Heart left ventricle (tissue), 16 donors: Measurements from ENCODE around the gene CDH13. TPM values are rescaled to one million over a fixed set of nuclear protein-coding genes. Genes with fewer than 3 reads are reported as not detected.
A peak's percentile ranks its signal among the peaks of the same experiment; 100 is the strongest.

Experiments used
- ATAC-seq, 4 donors: fragments of 200-7000 bp; cut with Tn5 transposase; one replicate each; pipeline ENCODE4 v1.9.1; 2020 to 2022; ENCODE audit warnings: moderate library complexity in 4 of 4, mild to moderate bottlenecking in 3 of 4, moderate number of reproducible peaks in 1 of 4
- DNase-seq, 5 donors: peaks; one replicate each; pipeline ENCODE4 v3.0.0-alpha.2; 2020
- H3K27ac ChIP-seq, 12 donors: fragments of 200-600 bp; sonication (generic) in 4 of 12; one replicate each; pipeline versions ENCODE4 v1.5.0 to v1.8.0; 2016 to 2022; ENCODE audit warnings: mild to moderate bottlenecking in 2 of 12
- H3K27me3 ChIP-seq, 9 donors: fragments of 200-600 bp; sonication (generic) in 2 of 9; one replicate each; pipeline versions ENCODE4 v1.5.1 to v1.8.0; 2016 to 2022; ENCODE audit warnings: mild to moderate bottlenecking in 3 of 9
- H3K36me3 ChIP-seq, 9 donors: fragments of 200-600 bp; sonication (generic) in 2 of 9; one replicate each; pipeline versions ENCODE4 v1.5.0 to v1.8.0; 2018 to 2022; ENCODE audit warnings: mild to moderate bottlenecking in 2 of 9
- H3K4me1 ChIP-seq, 12 donors: fragments of 200-600 bp; sonication (generic) in 4 of 12; one replicate each; pipeline versions ENCODE4 v1.5.0 to v1.8.0; 2016 to 2022; ENCODE audit warnings: mild to moderate bottlenecking in 3 of 12
- H3K4me3 ChIP-seq, 12 donors: fragments of 200-600 bp; sonication (generic) in 4 of 12; one replicate each; pipeline versions ENCODE4 v1.5.0 to v1.8.0; 2017 to 2022; ENCODE audit warnings: mild to moderate bottlenecking in 9 of 12, moderate library complexity in 4 of 12
- H3K9me3 ChIP-seq, 12 donors: fragments of 200-600 bp; sonication (generic) in 4 of 12; one replicate each; pipeline versions ENCODE4 v1.5.0 to v1.8.0; 2016 to 2022; ENCODE audit warnings: mild to moderate bottlenecking in 1 of 12
- POLR2A ChIP-seq, 2 donors: fragments of 450-650 bp; IDR thresholded peaks; one replicate each; pipeline ENCODE4 v1.6.1; 2017; ENCODE audit warnings: antibody characterized with exemption in 2 of 2, mild to moderate bottlenecking in 2 of 2, moderate library complexity in 2 of 2
- WGBS, 4 donors: extraction: QIAGEN DNeasy Blood & Tissue Kit in 2 of 4; methylation state at CpG; one replicate each; pipeline versions ENCODE4 v1.1.5 to v1.1.7; 2013 to 2018; 5-methylcytosine and 5-hydroxymethylcytosine counted together
- intact Hi-C, 10 donors: fragments of 100-400 bp; cut with DNase I; formaldehyde crosslinking; loops; one replicate each; pipeline versions ENCODE4 v1.11.1 to v1.14.2; 2022
- polyA plus RNA-seq, 2 donors: library from polyadenylated mRNA; stranded (reverse); fragments of 200-250 nt; gene quantifications; one replicate each; pipeline ENCODE4 v1.2.3, GENCODE V29; 2013
- total RNA-seq, 9 donors: library from RNA; depleted of rRNA in 2 of 9; stranded (reverse); fragments of >200 nt in 2 of 9; fragmentation: NEBNext Ultra II Directional in 3 of 9; extraction: Animal tissue kit (Norgen Biotek cat#: 25700) in 3 of 9; gene quantifications; one replicate each; pipeline versions ENCODE4 v1.1.0 to v1.2.4, GENCODE V29; 2016 to 2023
- TF ChIP-seq, protein P1 (sequence below), 12 donors: fragments of 200-600 bp; sonication (generic) in 4 of 12; IDR thresholded peaks; one replicate each; pipeline versions ENCODE4 v1.5.0 to v1.8.0; 2018 to 2022; ENCODE audit warnings: antibody characterized with exemption in 12 of 12, mild to moderate bottlenecking in 5 of 12
- donor health status: ischemic (EF 13 %, LVEDD 7.1; RV severe dilation, severe dysfunction).
- donor health status: healthy with polysubstance abuse.
- donor health status: DM: no; HTN: yes; CAD: no.
- donor health status: DM: no; HTN: no; CAD: no.
- donor health status: ischemic (EF 25% LVEDD 6.9; RV normal size, moderate dysfunction).
- donor health status: ischemic (EF 25% LVEDD 5.7; RV mildly dilated, moderate dysfunction).
- donor health status: healthy.
- donor health status: DM: yes; HTN: yes; CAD: no.
- donor health status: ischemic (EF 35%, LVEDD 5.7; RV mildly dilated, moderate dysfunction).
- donor health status: nonischemic (EF 11% LVEDD 7.7; RV severe dilation, severe dysfunction).
- donor health status: DM: yes; HTN: yes; CAD: no.
- donor health status: PGD.
- donor health status: ischemic (EF 29% LVEDD 5.4; RV normal size, mild dysfunction).
- donor health status: nonischemic (EF 23%, LVEDD 6.1; RV moderate dilation, normal function).

Gene CDH13
- total and polyA plus RNA-seq, 11 donors, result 15.0 to 172 (median 137) TPM

GRCh38 chr16:82603784-82604411 is 22.9 kb upstream of the CDH13 start:
- peak; percentile 45 to 67 (median 52) for DNase-seq
- Histone ChIP-seq H3K27ac (no peak overlapping the region), H3K27me3 (no peaks in the 10 kb centered on the region), H3K4me3 (no peak overlapping the region), H3K36me3 (no peaks in the 10 kb centered on the region), H3K9me3 (peaks cover 0 to 6% (median 0%) of the 10 kb centered on the region in 12 donors), H3K4me1 (peaks cover 0 to 6% (median 0%) of the 10 kb centered on the region in 12 donors)
- 16 to 30% (median 24%) methylated on average over 5 of the region's 5 CpGs for WGBS, 4 donors
- TF ChIP-seq, protein P1, sequence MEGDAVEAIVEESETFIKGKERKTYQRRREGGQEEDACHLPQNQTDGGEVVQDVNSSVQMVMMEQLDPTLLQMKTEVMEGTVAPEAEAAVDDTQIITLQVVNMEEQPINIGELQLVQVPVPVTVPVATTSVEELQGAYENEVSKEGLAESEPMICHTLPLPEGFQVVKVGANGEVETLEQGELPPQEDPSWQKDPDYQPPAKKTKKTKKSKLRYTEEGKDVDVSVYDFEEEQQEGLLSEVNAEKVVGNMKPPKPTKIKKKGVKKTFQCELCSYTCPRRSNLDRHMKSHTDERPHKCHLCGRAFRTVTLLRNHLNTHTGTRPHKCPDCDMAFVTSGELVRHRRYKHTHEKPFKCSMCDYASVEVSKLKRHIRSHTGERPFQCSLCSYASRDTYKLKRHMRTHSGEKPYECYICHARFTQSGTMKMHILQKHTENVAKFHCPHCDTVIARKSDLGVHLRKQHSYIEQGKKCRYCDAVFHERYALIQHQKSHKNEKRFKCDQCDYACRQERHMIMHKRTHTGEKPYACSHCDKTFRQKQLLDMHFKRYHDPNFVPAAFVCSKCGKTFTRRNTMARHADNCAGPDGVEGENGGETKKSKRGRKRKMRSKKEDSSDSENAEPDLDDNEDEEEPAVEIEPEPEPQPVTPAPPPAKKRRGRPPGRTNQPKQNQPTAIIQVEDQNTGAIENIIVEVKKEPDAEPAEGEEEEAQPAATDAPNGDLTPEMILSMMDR (IDR thresholded peaks at IDR 0.05), result peak; percentile 45 to 83 (median 74)
- TF ChIP-seq POLR2A (IDR thresholded peaks at IDR 0.05), result no peak
- intact Hi-C loops, result loop anchor here in 8 of 10 donors (5.0 to 10.0 kb wide), 8 partner anchors 461 to 843 kb away; no protein-coding TSS in a partner anchor
- ATAC-seq, result peak; percentile 56 to 93 (median 84)

GRCh38 chr16:82605076-82605475 is 21.7 kb upstream of the CDH13 start:
- peaks cover 0 to 7% (median 0%) of the 10 kb centered on the region in 12 donors for H3K4me1 ChIP-seq
- intact Hi-C loops, result loop anchor here in 7 of 10 donors (10.0 kb wide), 5 partner anchors 460 to 840 kb away; no protein-coding TSS in a partner anchor
- 91 to 95% (median 93%) methylated on average over 8 of the region's 8 CpGs for WGBS, 4 donors

DNA sequence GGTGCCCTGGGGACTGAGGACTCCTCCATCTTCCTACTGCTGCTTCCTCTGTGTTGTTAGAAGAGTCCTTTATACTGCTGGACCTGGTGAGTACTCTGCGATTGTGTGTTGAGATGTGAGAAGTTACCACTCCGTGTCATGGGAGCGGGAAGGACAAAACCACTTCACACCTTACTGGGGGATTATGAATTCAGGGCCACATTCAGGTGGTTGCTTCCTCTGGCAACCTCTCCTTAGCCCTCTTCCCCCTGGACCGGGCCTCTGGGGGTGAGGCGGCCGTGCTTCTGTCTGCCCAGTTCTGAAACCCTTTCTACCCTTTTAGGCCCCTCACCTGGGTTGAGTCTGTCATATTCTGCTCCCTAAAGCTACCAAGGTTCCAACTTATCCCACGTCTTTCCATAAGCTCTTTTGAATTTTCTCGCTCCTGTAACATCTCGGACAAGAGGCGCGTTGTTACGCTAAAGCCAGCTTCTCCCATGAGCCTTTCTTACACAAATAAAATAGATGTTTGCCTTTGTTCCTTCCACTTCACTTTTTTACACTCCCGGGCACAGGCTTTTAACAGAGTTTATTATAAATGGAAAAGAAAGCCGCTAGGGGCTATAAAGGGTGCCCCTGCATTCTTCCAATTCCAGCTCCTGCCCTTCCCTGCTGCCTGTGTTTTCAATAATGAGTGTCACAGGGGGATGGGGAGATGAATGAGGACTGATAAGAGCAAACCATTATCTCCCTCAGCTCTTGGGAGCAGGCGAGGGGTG is 20.7 kb upstream of the CDH13 start:
- no peak overlapping the region for H3K27ac ChIP-seq
- H3K27me3 ChIP-seq, result no peaks in the 10 kb centered on the region
- peaks cover 0 to 7% (median 0%) of the 10 kb centered on the region in 12 donors for H3K4me1 ChIP-seq
- DNase-seq (no peak), ATAC-seq (no peak)
- intact Hi-C loops, result loop anchor here in 7 of 10 donors (10.0 kb wide), 5 partner anchors 459 to 839 kb away; no protein-coding TSS in a partner anchor
- WGBS, 4 donors, result 71 to 81% (median 75%) methylated on average over 15 of the region's 15 CpGs
- no peaks in the 10 kb centered on the region for H3K9me3 ChIP-seq
- H3K4me3 ChIP-seq, result no peak overlapping the region
- H3K36me3 ChIP-seq, result no peaks in the 10 kb centered on the region
- TF ChIP-seq, protein P1 (IDR thresholded peaks at IDR 0.05), result no peak
- TF ChIP-seq POLR2A (IDR thresholded peaks at IDR 0.05), result no peak

More at GRCh38 chr16:82605076-82605475, 21.7 kb upstream of the CDH13 start:
- Histone ChIP-seq H3K9me3 (peaks cover 0 to 6% (median 0%) of the 10 kb centered on the region in 12 donors), H3K27ac (no peak overlapping the region), H3K27me3 (no peaks in the 10 kb centered on the region), H3K36me3 (no peaks in the 10 kb centered on the region), H3K4me3 (no peak overlapping the region)
- TF ChIP-seq, protein P1 (IDR thresholded peaks at IDR 0.05), result no peak
- no peak for TF ChIP-seq POLR2A (IDR thresholded peaks at IDR 0.05)
- no peak for ATAC-seq
- DNase-seq, result no peak

DNA sequence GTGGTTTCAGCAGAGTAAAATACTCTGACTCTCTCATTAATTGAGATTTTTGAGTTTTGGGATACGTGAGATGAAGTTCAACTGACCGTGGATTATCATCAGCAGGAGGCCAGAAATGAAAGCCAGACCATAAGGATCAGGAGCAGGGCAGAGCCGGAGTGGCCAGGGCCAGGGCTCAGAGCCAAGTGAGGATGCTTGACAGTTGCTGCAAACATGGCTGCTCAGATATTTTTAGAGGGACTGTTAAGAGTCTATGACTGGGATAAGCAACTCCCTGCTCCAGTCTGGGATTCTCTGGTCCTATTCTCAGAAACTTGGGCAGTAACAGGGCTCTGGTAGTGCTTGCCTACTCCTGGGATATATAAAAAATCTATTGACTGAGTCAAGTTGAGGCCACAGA is 17.6 kb upstream of the CDH13 start:
- Histone ChIP-seq H3K27me3 (no peaks in the 10 kb centered on the region), H3K4me3 (no peak overlapping the region), H3K27ac (peak overlapping the region in 6 of 12 donors; percentile 26 to 76 (median 50)), H3K36me3 (no peaks in the 10 kb centered on the region), H3K4me1 (peaks cover 0 to 4% (median 0%) of the 10 kb centered on the region in 12 donors), H3K9me3 (no peaks in the 10 kb centered on the region)
- peak; percentile 85 to 95 (median 92) for ATAC-seq
- DNase-seq, result peak; percentile 61 to 78 (median 73)
- WGBS, 4 donors, result 28 to 42% (median 39%) methylated on average over 3 of the region's 3 CpGs
- TF ChIP-seq, protein P1 (IDR thresholded peaks at IDR 0.05), result no peak
- TF ChIP-seq POLR2A (IDR thresholded peaks at IDR 0.05), result no peak
- intact Hi-C loops, result loop anchor here in 7 of 10 donors (10.0 kb wide), 5 partner anchors 456 to 836 kb away; no protein-coding TSS in a partner anchor
